ENCODE measurements around the gene CD300LF.

Gene CD300LF

GRCh38 chr17:74746922-74747321 is 34.2 kb upstream of the CD300LF start:
- TF ChIP-seq CTCF (conservative IDR thresholded peaks at IDR 0.05; ENCODE audit: low read depth, low read length), result no peak
- peak overlapping the region; percentile 6 for H3K4me3 ChIP-seq (ENCODE audit: low read length)
- no peak for DNase-seq (ENCODE audit: low read depth)

GRCh38 chr17:74746376-74746775 is 33.7 kb upstream of the CD300LF start:
- no peak for TF ChIP-seq CTCF (conservative IDR thresholded peaks at IDR 0.05; ENCODE audit: low read depth, low read length)
- H3K4me3 ChIP-seq (ENCODE audit: low read length), result no peak overlapping the region
- no peak for DNase-seq (ENCODE audit: low read depth)

GRCh38 chr17:74745548-74746177 is 32.9 kb upstream of the CD300LF start:
- no peak for TF ChIP-seq CTCF (conservative IDR thresholded peaks at IDR 0.05; ENCODE audit: low read depth, low read length)
- no peak for DNase-seq (ENCODE audit: low read depth)
- no peak overlapping the region for H3K4me3 ChIP-seq (ENCODE audit: low read length)

- H3K4me3 ChIP-seq (ENCODE audit: low read length), result peak overlapping the region; percentile 9
- peak; percentile 100 for TF ChIP-seq CTCF (conservative IDR thresholded peaks at IDR 0.05; ENCODE audit: low read depth, low read length)
These were observed 32.2 kb upstream of the CD300LF start for GRCh38 chr17:74744714-74745547.

GRCh38 chr17:74744349-74744713 is 31.6 kb upstream of the CD300LF start:
- no peak for DNase-seq (ENCODE audit: low read depth)
- no peak overlapping the region for H3K4me3 ChIP-seq (ENCODE audit: low read length)
- TF ChIP-seq CTCF (conservative IDR thresholded peaks at IDR 0.05; ENCODE audit: low read depth, low read length), result no peak

More at GRCh38 chr17:74744714-74745547, 32.2 kb upstream of the CD300LF start:
- no peak for DNase-seq (ENCODE audit: low read depth)

GRCh38 chr17:74743755-74744154 is 31.0 kb upstream of the CD300LF start:
- TF ChIP-seq CTCF (conservative IDR thresholded peaks at IDR 0.05; ENCODE audit: low read depth, low read length), result no peak
- no peak overlapping the region for H3K4me3 ChIP-seq (ENCODE audit: low read length)
- DNase-seq (ENCODE audit: low read depth), result no peak

Data from retinal pigment epithelial cell (primary cell).